GM12873 (cell line): ENCODE data around the gene ANKS1B.

Source experiments
- TF ChIP-seq, protein P1 (sequence below): IDR thresholded peaks from 2 replicates; pipeline ENCODE4 v1.5.1; 2012; ENCODE audit warnings: low read depth, mild to moderate bottlenecking, moderate library complexity, low read length, control low read depth; ENCODE audit not compliant: insufficient read depth; ENCODE audit errors: missing control alignments

Gene ANKS1B

DNA sequence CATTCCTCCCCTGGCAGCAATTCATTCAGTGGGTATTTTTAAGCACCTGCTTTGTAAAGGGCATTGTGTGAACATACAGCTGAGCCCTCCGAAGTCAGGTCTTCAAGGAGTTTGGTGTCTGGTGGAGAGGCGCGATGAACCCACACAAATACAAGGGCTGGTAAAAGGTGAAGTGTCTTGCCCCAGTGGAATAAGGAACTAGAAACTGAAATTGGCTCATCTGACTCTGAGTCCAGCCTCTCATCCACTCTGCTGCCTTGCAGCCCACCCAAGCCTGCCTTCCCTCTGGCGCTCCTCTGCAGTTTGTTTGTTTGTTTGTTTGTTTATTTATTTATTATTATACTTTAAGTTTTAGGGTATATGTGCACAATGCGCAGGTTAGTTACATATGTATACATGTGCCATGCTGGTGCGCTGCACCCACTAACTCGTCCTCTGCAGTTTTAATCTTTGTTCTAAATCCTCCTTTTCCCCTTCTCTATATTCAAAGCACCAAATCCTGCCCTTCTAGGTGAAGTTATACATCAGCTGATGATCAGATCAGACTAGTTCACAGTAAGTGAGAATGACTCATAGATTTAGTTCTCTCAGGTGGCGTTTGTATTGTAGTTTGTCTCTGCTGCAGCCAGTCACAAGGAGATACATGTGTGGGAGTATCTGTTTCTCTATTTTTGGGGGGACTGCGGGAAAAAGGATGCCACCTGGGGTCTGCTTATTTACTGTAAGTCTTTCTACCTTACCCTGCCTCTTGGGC, 945.2 kb downstream of the ANKS1B start:
- TF ChIP-seq, protein P1, sequence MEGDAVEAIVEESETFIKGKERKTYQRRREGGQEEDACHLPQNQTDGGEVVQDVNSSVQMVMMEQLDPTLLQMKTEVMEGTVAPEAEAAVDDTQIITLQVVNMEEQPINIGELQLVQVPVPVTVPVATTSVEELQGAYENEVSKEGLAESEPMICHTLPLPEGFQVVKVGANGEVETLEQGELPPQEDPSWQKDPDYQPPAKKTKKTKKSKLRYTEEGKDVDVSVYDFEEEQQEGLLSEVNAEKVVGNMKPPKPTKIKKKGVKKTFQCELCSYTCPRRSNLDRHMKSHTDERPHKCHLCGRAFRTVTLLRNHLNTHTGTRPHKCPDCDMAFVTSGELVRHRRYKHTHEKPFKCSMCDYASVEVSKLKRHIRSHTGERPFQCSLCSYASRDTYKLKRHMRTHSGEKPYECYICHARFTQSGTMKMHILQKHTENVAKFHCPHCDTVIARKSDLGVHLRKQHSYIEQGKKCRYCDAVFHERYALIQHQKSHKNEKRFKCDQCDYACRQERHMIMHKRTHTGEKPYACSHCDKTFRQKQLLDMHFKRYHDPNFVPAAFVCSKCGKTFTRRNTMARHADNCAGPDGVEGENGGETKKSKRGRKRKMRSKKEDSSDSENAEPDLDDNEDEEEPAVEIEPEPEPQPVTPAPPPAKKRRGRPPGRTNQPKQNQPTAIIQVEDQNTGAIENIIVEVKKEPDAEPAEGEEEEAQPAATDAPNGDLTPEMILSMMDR: no peak

DNA sequence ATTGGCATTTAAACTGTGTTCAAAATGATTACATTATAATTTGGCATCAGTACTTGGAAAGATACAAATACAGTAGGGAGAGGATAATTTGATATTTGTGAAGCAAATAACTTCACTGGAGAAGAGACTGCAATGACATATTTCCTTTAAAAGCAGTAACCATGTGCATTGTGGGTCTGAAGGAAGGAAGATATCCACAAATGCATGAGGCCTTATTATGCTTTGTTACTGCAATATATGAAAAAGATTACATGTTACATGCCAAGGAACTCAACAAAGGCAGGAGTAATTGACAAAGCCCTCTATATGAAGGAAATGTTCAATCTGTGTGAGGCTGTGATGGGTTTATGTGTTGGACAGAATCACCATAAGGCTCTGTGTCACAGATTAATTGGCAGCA, 948.2 kb downstream of the ANKS1B start:
- TF ChIP-seq, protein P1: no peak

DNA sequence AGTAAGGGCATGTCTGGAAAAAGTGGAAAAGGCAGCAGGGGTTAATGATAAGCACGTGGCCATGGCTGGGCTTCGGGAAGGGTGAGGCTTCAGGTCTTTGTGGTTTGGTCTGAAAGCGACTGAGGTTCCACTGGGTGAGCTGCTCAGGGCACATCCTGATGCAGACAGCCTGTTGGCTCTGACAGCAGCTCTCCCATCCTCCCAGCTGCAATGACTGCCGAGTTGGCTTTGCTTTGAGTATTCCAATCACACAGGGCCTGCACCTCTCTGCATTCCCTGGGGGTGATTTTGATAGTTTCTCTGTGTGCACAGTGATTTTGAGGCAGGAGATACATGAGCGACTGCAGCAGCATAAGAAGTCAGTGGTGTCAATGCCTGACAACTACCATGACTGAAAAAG, 948.9 kb downstream of the ANKS1B start:
- TF ChIP-seq, protein P1: no peak

DNA sequence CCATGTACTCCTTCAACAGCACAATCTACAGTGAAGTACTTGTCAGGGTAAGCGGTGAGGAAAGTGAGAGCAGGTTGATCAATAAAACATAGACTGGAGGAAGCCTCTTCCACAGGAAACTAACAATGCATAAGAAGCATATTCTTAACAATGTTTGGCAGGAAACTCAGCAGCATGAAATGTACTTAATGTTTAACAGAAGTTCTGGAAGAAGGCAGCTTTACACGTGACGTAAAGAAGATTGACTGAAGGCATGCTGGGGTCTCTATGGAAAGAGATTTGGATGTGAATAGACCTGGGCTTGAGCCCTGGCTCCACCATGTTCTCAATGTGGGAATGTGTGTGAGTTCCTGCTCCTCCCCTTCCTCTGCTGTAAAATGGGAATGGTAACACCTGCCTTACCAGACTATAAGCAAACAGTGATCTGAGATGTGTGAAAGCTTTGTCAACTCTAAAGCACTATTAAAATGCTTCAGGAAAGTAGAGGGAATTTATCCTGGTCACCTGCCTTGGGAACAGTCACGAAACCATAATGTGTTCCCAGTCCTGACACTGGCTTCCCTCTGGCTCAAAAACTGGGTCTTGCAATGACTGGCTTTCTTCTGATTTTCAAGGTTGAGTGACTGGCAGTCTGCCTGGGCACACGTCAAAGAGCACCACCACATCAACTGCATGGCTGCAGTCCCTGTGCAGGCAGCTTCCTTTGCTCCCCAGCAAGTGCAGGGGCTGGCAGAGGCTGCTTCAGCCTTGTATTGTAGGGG, 955.0 kb downstream of the ANKS1B start:
- TF ChIP-seq, protein P1: no peak

DNA sequence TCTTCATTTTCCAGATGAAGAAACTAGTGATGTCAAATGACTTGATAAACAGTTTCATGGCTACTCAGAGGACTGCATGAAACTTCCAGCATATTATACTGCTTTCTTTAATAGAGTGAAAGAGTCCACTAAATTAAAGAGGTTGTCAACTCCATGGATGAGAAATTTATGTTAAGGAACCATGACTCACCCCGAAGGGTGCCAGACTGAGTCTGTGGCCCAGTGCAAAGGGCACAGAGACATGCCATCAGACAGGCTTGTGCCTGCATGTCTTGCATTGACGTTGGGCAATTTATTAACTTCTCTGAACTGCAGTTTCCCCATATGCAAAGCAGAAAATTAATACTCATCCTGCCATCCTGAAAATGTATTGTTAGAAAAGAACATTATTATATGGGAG, 957.3 kb downstream of the ANKS1B start:
- TF ChIP-seq, protein P1: no peak

DNA sequence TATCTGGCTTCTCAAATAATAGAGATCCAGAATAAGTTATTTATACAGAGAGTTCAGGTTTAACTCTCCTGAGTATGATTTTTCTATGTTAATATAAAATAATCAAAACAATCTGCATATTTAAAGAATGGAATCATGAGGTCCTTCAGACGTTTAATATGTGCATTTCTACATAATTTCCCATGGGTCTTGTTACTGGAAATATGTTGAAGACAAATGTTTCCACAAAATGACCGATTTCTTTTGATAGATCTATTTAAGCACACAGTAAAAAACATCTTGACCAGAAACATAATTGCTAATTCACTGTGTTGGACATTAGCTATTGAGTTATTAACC, 957.7 kb downstream of the ANKS1B start:
- TF ChIP-seq, protein P1: no peak

DNA sequence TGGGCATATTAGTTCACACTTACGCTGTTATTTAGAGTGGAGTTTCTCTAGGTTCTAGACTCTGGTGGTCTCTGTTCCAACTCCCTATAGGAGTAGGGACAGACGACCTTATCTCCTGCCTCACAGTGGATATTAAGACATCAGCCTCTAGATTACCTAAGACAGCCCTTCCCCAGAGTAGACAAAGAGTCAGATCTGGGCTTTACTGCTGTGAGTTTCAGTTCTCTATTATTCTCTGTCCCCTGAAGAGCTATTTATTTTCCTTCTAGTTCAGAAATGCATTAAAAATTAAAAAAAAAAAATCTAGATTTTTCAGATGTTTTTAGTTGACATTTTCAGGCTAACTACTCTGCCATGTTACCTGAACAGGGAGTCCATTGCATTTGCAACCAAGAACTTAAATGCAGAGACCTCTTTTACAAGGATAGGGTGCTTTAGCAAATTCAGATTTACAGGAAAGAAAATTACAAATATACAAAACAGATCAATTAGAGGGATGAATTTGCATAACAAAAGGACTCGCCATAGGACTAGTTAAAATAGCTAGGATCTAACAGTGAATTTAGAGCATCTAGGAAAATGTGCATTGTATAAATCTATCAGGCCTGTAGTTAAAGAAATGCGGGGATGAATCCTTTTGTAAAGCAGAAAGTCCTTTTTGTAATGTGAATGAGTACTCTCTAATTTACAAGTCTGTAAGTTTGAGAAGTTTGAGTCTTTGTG, 958.2 kb downstream of the ANKS1B start:
- TF ChIP-seq, protein P1: no peak
